Measurements from ENCODE around the gene TTLL10. TPM values are rescaled to one million over a fixed set of nuclear protein-coding genes. Genes with fewer than 3 reads are reported as not detected.

The TTLL10 gene
- total RNA-seq, 1 donor from 2014 or later = not detected

- H3K4me2 ChIP-seq (ENCODE audit: low read length) = no peak overlapping the region
- Mint-ChIP-seq H3K4me3 (ENCODE audit: unreplicated experiment) (no peak overlapping the region), H3K27me3 (ENCODE audit: low read depth, unreplicated experiment) (no peaks in the 10 kb centered on the region), H3K36me3 (ENCODE audit: low read depth, unreplicated experiment) (no peaks in the 10 kb centered on the region), H3K9me3 (ENCODE audit: unreplicated experiment) (peaks cover 2% of the 10 kb centered on the region), H3K27ac (ENCODE audit: unreplicated experiment) (no peak overlapping the region), H3K4me1 (ENCODE audit: low read depth, unreplicated experiment) (peaks cover 6% of the 10 kb centered on the region)
- no peak overlapping the region for H3K9ac ChIP-seq (ENCODE audit: low read length)
- no peak overlapping the region for H3K27ac ChIP-seq (ENCODE audit: low read depth, low read length)
- H3K4me1 ChIP-seq (ENCODE audit: insufficient read depth, low read length) = no peaks in the 10 kb centered on the region
- H3K36me3 ChIP-seq (ENCODE audit: insufficient read depth, low read length) = no peaks in the 10 kb centered on the region
- peaks cover 17% of the 10 kb centered on the region for H4K20me1 ChIP-seq (ENCODE audit: insufficient read depth, low read length)
- H3K27me3 ChIP-seq (ENCODE audit: insufficient read depth, low read length) = no peaks in the 10 kb centered on the region
- peaks cover 2% of the 10 kb centered on the region for H3K9me3 ChIP-seq (ENCODE audit: insufficient read depth, low read depth, low read length)
- DNase-seq (ENCODE audit: low read depth) (no peak), FAIRE-seq (no peak)
- peaks cover 18% of the 10 kb centered on the region for H3K79me2 ChIP-seq (ENCODE audit: insufficient read depth, low read length)
- no peak overlapping the region for H2AFZ ChIP-seq (ENCODE audit: low read depth, low read length)
- H3K4me3 ChIP-seq (ENCODE audit: insufficient read depth, low read depth, low read length) = no peak overlapping the region
- TF ChIP-seq EZH2 (IDR thresholded peaks at IDR 0.05; ENCODE audit: insufficient read depth, low read length) (no peak), CTCF (IDR thresholded peaks at IDR 0.05; ENCODE audit: insufficient read depth, low read depth, low read length) (no peak)
Measured at GRCh38 chr1:1237874-1238701, 64.4 kb downstream of the TTLL10 start.

- Histone ChIP-seq H3K79me2 (ENCODE audit: insufficient read depth, low read length) (peaks cover 12% of the 10 kb centered on the region), H3K27me3 (ENCODE audit: insufficient read depth, low read length) (no peaks in the 10 kb centered on the region), H3K4me2 (ENCODE audit: low read length) (no peak overlapping the region), H3K4me1 (ENCODE audit: insufficient read depth, low read length) (no peaks in the 10 kb centered on the region), H4K20me1 (ENCODE audit: insufficient read depth, low read length) (peaks cover 15% of the 10 kb centered on the region), H2AFZ (ENCODE audit: low read depth, low read length) (no peak overlapping the region), H3K27ac (ENCODE audit: low read depth, low read length) (no peak overlapping the region), H3K9ac (ENCODE audit: low read length) (no peak overlapping the region), H3K4me3 (ENCODE audit: insufficient read depth, low read depth, low read length) (no peak overlapping the region), H3K36me3 (ENCODE audit: insufficient read depth, low read length) (no peaks in the 10 kb centered on the region), H3K9me3 (ENCODE audit: insufficient read depth, low read depth, low read length) (no peaks in the 10 kb centered on the region)
- no peak for TF ChIP-seq CTCF (IDR thresholded peaks at IDR 0.05; ENCODE audit: insufficient read depth, low read depth, low read length)
- TF ChIP-seq EZH2 (IDR thresholded peaks at IDR 0.05; ENCODE audit: insufficient read depth, low read length) = no peak
- H3K4me1 Mint-ChIP-seq (ENCODE audit: low read depth, unreplicated experiment) = peaks cover 3% of the 10 kb centered on the region
- H3K4me3 Mint-ChIP-seq (ENCODE audit: unreplicated experiment) = no peak overlapping the region
- H3K36me3 Mint-ChIP-seq (ENCODE audit: low read depth, unreplicated experiment) = no peaks in the 10 kb centered on the region
- no peaks in the 10 kb centered on the region for H3K27me3 Mint-ChIP-seq (ENCODE audit: low read depth, unreplicated experiment)
- no peak overlapping the region for H3K27ac Mint-ChIP-seq (ENCODE audit: unreplicated experiment)
- FAIRE-seq = no peak
- no peak for DNase-seq (ENCODE audit: low read depth)
- peaks cover 2% of the 10 kb centered on the region for H3K9me3 Mint-ChIP-seq (ENCODE audit: unreplicated experiment)
Measured at GRCh38 chr1:1238702-1239178, 65.1 kb downstream of the TTLL10 start.

- no peaks in the 10 kb centered on the region for H3K9me3 ChIP-seq (ENCODE audit: insufficient read depth, low read depth, low read length)
- no peak for DNase-seq (ENCODE audit: low read depth)
- no peaks in the 10 kb centered on the region for H3K9me3 Mint-ChIP-seq (ENCODE audit: unreplicated experiment)
- no peak overlapping the region for H3K9ac ChIP-seq (ENCODE audit: low read length)
- no peaks in the 10 kb centered on the region for H3K36me3 Mint-ChIP-seq (ENCODE audit: low read depth, unreplicated experiment)
- no peaks in the 10 kb centered on the region for H3K27me3 Mint-ChIP-seq (ENCODE audit: low read depth, unreplicated experiment)
- no peak overlapping the region for H3K4me2 ChIP-seq (ENCODE audit: low read length)
- H3K4me1 ChIP-seq (ENCODE audit: insufficient read depth, low read length) = no peaks in the 10 kb centered on the region
- H4K20me1 ChIP-seq (ENCODE audit: insufficient read depth, low read length) = peaks cover 11% of the 10 kb centered on the region
- no peak overlapping the region for H3K4me3 ChIP-seq (ENCODE audit: insufficient read depth, low read depth, low read length)
- FAIRE-seq = no peak
- no peaks in the 10 kb centered on the region for H3K36me3 ChIP-seq (ENCODE audit: insufficient read depth, low read length)
- H3K4me3 Mint-ChIP-seq (ENCODE audit: unreplicated experiment) = no peak overlapping the region
- no peak overlapping the region for H2AFZ ChIP-seq (ENCODE audit: low read depth, low read length)
- TF ChIP-seq CTCF (IDR thresholded peaks at IDR 0.05; ENCODE audit: insufficient read depth, low read depth, low read length) (no peak), EZH2 (IDR thresholded peaks at IDR 0.05; ENCODE audit: insufficient read depth, low read length) (no peak)
- no peak overlapping the region for H3K27ac Mint-ChIP-seq (ENCODE audit: unreplicated experiment)
- no peaks in the 10 kb centered on the region for H3K27me3 ChIP-seq (ENCODE audit: insufficient read depth, low read length)
- H3K79me2 ChIP-seq (ENCODE audit: insufficient read depth, low read length) = peaks cover 7% of the 10 kb centered on the region
- no peaks in the 10 kb centered on the region for H3K4me1 Mint-ChIP-seq (ENCODE audit: low read depth, unreplicated experiment)
- H3K27ac ChIP-seq (ENCODE audit: low read depth, low read length) = no peak overlapping the region
Measured at GRCh38 chr1:1239227-1239613, 65.5 kb downstream of the TTLL10 start.

Measured in astrocyte (in vitro differentiated cells and primary cell).